Esophagus muscularis mucosa (tissue), 4 donors: ENCODE data around the gene SLC41A1. TPM values are rescaled to one million over a fixed set of nuclear protein-coding genes. Genes with fewer than 3 reads are reported as not detected.

Source experiments
- DNase-seq: peaks from one replicate; pipeline ENCODE4 v3.0.0-alpha.2; 2017; ENCODE audit errors: extremely low spot score
- H3K27ac ChIP-seq, 4 donors: fragments of 200-600 bp; sonication (generic); replicated peaks in 1 of 4; 1 replicate in 3 of 4; 2 replicates in 1 of 4; pipeline ENCODE4 v1.5.1; 2016 to 2019; ENCODE audit warnings: mild to moderate bottlenecking in 1 of 4
- H3K27me3 ChIP-seq, 4 donors: fragments of 200-600 bp; sonication (generic); one replicate each; pipeline versions ENCODE4 v1.5.1 to v1.6.0; 2016 to 2019
- H3K36me3 ChIP-seq, 4 donors: fragments of 200-600 bp; sonication (generic); one replicate each; pipeline ENCODE4 v1.5.1; 2016 to 2019
- H3K4me1 ChIP-seq, 4 donors: fragments of 200-600 bp; sonication (generic); one replicate each; pipeline ENCODE4 v1.5.1; 2016 to 2019
- H3K4me3 ChIP-seq, 4 donors: fragments of 200-600 bp; sonication (generic); 1 replicate in 2 of 4; 2 replicates in 2 of 4; pipeline ENCODE4 v1.5.1; 2016 to 2019; ENCODE audit warnings: mild to moderate bottlenecking in 4 of 4, moderate library complexity in 1 of 4
- H3K9me3 ChIP-seq, 4 donors: fragments of 200-600 bp; sonication (generic); 1 replicate in 3 of 4; 2 replicates in 1 of 4; pipeline ENCODE4 v1.5.1; 2016 to 2019
- EP300 ChIP-seq: sonication (generic); formaldehyde crosslinking; IDR thresholded peaks from one replicate; pipeline ENCODE4 v1.6.1; 2017; ENCODE audit warnings: antibody characterized with exemption
- POLR2A ChIP-seq: fragments of 450-650 bp; IDR thresholded peaks from one replicate; pipeline ENCODE4 v1.6.1; 2017; ENCODE audit warnings: antibody characterized with exemption, moderate library complexity, mild to moderate bottlenecking, low read depth
- POLR2AphosphoS5 ChIP-seq, 2 donors: sonication (generic); formaldehyde crosslinking; IDR thresholded peaks; one replicate each; pipeline ENCODE4 v1.6.1; 2017; ENCODE audit warnings: antibody characterized with exemption in 2 of 2
- WGBS: methylation state at CpG from one replicate; pipeline ENCODE4 v1.1.5; 2018; 5-methylcytosine and 5-hydroxymethylcytosine counted together
- intact Hi-C: fragments of 100-400 bp; cut with DNase I; formaldehyde crosslinking; loops from one replicate; pipeline ENCODE4 v1.15.1; 2023
- total RNA-seq, 4 donors: library from RNA; depleted of rRNA; stranded (reverse); fragments of >200 nt; gene quantifications; one replicate each; pipeline versions ENCODE4 v1.1.0 to v1.2.1, GENCODE V29; 2016
- TF ChIP-seq, protein P1 (sequence below), 3 experiments: fragments of 200-600 bp in 2 of 3; fragments of 450-650 bp in 1 of 3; sonication (generic) in 2 of 3; IDR thresholded peaks; one replicate each; pipeline ENCODE4 v1.5.1; 2017 to 2019; ENCODE audit warnings: antibody characterized with exemption in 3 of 3, mild to moderate bottlenecking in 2 of 3, moderate library complexity in 1 of 3

The SLC41A1 gene
- total RNA-seq, 4 donors from 2014 or later = 22.4 to 37.1 (median 30.6) TPM

- Histone ChIP-seq H3K27me3 (no peaks in the 10 kb centered on the region), H3K9me3 (no peaks in the 10 kb centered on the region), H3K4me1 (peaks cover 38 to 72% (median 66%) of the 10 kb centered on the region in 4 donors), H3K4me3 (peak overlapping the region; percentile 73 to 96 (median 92)), H3K27ac (peak overlapping the region; percentile 92 to 98 (median 92)), H3K36me3 (peaks cover 0 to 22% (median 16%) of the 10 kb centered on the region in 4 donors)
- TF ChIP-seq POLR2A = no peak
- TF ChIP-seq EP300 = no peak
- TF ChIP-seq POLR2AphosphoS5 (IDR thresholded peaks at IDR 0.05) = no peak
- TF ChIP-seq, protein P1, sequence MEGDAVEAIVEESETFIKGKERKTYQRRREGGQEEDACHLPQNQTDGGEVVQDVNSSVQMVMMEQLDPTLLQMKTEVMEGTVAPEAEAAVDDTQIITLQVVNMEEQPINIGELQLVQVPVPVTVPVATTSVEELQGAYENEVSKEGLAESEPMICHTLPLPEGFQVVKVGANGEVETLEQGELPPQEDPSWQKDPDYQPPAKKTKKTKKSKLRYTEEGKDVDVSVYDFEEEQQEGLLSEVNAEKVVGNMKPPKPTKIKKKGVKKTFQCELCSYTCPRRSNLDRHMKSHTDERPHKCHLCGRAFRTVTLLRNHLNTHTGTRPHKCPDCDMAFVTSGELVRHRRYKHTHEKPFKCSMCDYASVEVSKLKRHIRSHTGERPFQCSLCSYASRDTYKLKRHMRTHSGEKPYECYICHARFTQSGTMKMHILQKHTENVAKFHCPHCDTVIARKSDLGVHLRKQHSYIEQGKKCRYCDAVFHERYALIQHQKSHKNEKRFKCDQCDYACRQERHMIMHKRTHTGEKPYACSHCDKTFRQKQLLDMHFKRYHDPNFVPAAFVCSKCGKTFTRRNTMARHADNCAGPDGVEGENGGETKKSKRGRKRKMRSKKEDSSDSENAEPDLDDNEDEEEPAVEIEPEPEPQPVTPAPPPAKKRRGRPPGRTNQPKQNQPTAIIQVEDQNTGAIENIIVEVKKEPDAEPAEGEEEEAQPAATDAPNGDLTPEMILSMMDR (IDR thresholded peaks at IDR 0.05) = no peak
- no peak for DNase-seq
- WGBS = 31% methylated on average over 5 of the region's 5 CpGs
- intact Hi-C loops = no loop called here
Observed at GRCh38 chr1:205811660-205812059, 1.3 kb downstream of the SLC41A1 start.

DNA sequence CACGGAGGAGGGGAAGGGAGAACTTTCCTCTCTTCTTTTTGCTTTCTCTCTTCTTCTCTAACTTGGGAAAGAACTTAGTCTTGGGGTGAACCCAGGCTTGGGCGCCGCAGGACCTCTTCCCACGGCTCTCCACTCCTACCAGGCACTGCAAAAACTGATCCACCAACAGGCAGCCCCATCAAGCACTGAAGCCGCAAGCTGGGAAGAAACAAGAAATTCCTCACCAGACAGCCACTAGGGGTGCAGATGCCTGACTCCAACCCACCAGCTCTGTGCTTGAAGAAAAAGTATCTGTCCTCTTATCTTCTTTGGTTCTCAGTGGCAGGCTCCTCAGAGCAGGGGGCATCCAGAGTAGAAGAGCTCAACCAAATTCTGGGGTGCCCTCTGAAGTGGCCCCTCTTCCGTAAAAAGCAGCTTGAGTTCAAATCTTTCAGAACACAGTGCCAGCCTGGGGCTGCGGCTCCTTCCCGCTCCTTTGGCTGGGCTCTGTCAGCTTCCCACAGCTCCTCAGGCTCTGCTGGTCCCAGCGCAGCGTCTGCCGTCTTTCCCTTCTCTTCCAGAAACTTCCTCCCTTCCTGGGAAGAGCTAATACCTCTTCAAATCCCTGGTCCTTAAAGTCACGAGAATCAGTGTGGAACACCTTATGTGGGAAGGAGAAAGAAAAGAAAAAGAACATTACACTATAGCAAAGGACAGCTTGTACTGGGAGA lies 2.4 kb downstream of the SLC41A1 start:
- Histone ChIP-seq H3K36me3 (peaks cover 0 to 28% (median 19%) of the 10 kb centered on the region in 4 donors), H3K27ac (peak overlapping the region in 1 of 4 donors; percentile 26), H3K27me3 (no peaks in the 10 kb centered on the region), H3K4me3 (peak overlapping the region in 1 of 4 donors; percentile 94), H3K9me3 (no peaks in the 10 kb centered on the region), H3K4me1 (peaks cover 48 to 83% (median 77%) of the 10 kb centered on the region in 4 donors)
- DNase-seq = no peak
- intact Hi-C loops = no loop called here
- WGBS = 90% methylated on average over 12 of the region's 12 CpGs
- TF ChIP-seq POLR2AphosphoS5 (IDR thresholded peaks at IDR 0.05) (no peak), EP300 (no peak), POLR2A (no peak)
- TF ChIP-seq, protein P1 (IDR thresholded peaks at IDR 0.05) = no peak

GRCh38 chr1:205809942-205810345 lies 3.1 kb downstream of the SLC41A1 start:
- intact Hi-C loops = no loop called here
- H3K27me3 ChIP-seq = no peaks in the 10 kb centered on the region
- DNase-seq = no peak
- H3K9me3 ChIP-seq = no peaks in the 10 kb centered on the region
- peaks cover 0 to 33% (median 19%) of the 10 kb centered on the region in 4 donors for H3K36me3 ChIP-seq
- WGBS = 87% methylated on average over 14 of the region's 14 CpGs
- H3K27ac ChIP-seq = no peak overlapping the region
- H3K4me3 ChIP-seq = peak overlapping the region in 1 of 4 donors; percentile 9
- TF ChIP-seq EP300 (no peak), POLR2AphosphoS5 (IDR thresholded peaks at IDR 0.05) (no peak), POLR2A (no peak)
- TF ChIP-seq, protein P1 (IDR thresholded peaks at IDR 0.05) = no peak
- H3K4me1 ChIP-seq = peaks cover 55 to 89% (median 83%) of the 10 kb centered on the region in 4 donors

- H3K36me3 ChIP-seq = peaks cover 0 to 37% (median 19%) of the 10 kb centered on the region in 4 donors
- H3K4me1 ChIP-seq = peaks cover 59 to 89% (median 85%) of the 10 kb centered on the region in 4 donors
- intact Hi-C loops = no loop called here
- H3K27me3 ChIP-seq = no peaks in the 10 kb centered on the region
- H3K9me3 ChIP-seq = no peaks in the 10 kb centered on the region
- H3K27ac ChIP-seq = no peak overlapping the region
- DNase-seq = no peak
- WGBS = 72% methylated on average over 3 of the region's 3 CpGs
- peak overlapping the region in 2 of 4 donors; percentile 9 to 10 for H3K4me3 ChIP-seq
- no peak for TF ChIP-seq POLR2AphosphoS5 (IDR thresholded peaks at IDR 0.05)
- no peak for TF ChIP-seq EP300
- TF ChIP-seq, protein P1 (IDR thresholded peaks at IDR 0.05) = no peak
- no peak for TF ChIP-seq POLR2A
Observed at GRCh38 chr1:205809469-205809868, 3.5 kb downstream of the SLC41A1 start.
